K562 (cell line): ENCODE measurements around the gene CBX1.

Experiments used
- BRCA1 ChIP-seq, 2 experiments: fragments of 450-650 bp in 1 of 2; sonication (generic) in 1 of 2; formaldehyde crosslinking in 1 of 2; IDR thresholded peaks; 2 replicates each; pipeline versions ENCODE4 v1.5.0 to v1.6.1; 2017 to 2020; ENCODE audit warnings: mild to moderate bottlenecking in 1 of 2, missing genetic modification reagents in 1 of 2
- EZH2 ChIP-seq: IDR thresholded peaks from 2 replicates; pipeline ENCODE4 v1.6.1; 2012; ENCODE audit warnings: low read depth, mild to moderate bottlenecking, inconsistent platforms, low read length, borderline replicate concordance
- JUN ChIP-seq, 2 experiments: sonication (generic) in 1 of 2; formaldehyde crosslinking in 1 of 2; IDR thresholded peaks; 2 replicates each; pipeline versions ENCODE4 v1.6.1 to v1.8.0; 2012 to 2022; ENCODE audit warnings: borderline replicate concordance in 2 of 2, mild to moderate bottlenecking in 2 of 2, improper control_type of control experiment in 1 of 2, low read depth in 1 of 2, low read length in 1 of 2, missing genetic modification reagents in 1 of 2
- MCM7 ChIP-seq, 2 experiments: fragments of 450-650 bp; IDR thresholded peaks; 2 replicates each; pipeline ENCODE4 v1.6.1; 2016 to 2018
- POLR2A ChIP-seq: fragments of 450-650 bp; conservative IDR thresholded peaks from 2 replicates; pipeline ENCODE4 v1.6.1; 2016
- TBL1XR1 ChIP-seq, 2 experiments: IDR thresholded peaks; 2 replicates each; pipeline ENCODE4 v1.6.1; 2012; ENCODE audit warnings: improper control_type of control experiment in 2 of 2, low read length in 2 of 2, mild to moderate bottlenecking in 1 of 2
- ZNF57 ChIP-seq: fragments of 450-650 bp; formaldehyde crosslinking; IDR thresholded peaks from 2 replicates; pipeline ENCODE4 v1.4.0; 2020; ENCODE audit warnings: mild to moderate bottlenecking, moderate library complexity
- TF ChIP-seq, protein P1 (sequence below), 3 experiments: IDR thresholded peaks in 2 of 3; conservative IDR thresholded peaks in 1 of 3; 2 replicates each; pipeline ENCODE4 v1.5.1; 2011 to 2012; ENCODE audit warnings: low read length in 3 of 3, mild to moderate bottlenecking in 3 of 3, control low read depth in 2 of 3, improper control_type of control experiment in 1 of 3, inconsistent platforms in 1 of 3, low read depth in 1 of 3, mixed read lengths in 1 of 3, moderate library complexity in 1 of 3; ENCODE audit not compliant: insufficient read depth in 2 of 3
- TF ChIP-seq, protein P2 (sequence below): sonication (generic); formaldehyde crosslinking; IDR thresholded peaks from 2 replicates; pipeline ENCODE4 v1.8.1; 2022; ENCODE audit warnings: missing genetic modification reagents
- TF ChIP-seq, protein P3 (sequence below): fragments of 250-450 bp; sonication (Bioruptor Pico); IDR thresholded peaks from 2 replicates; pipeline ENCODE4 v1.5.0; 2020; ENCODE audit warnings: mild to moderate bottlenecking, borderline replicate concordance
- TF ChIP-seq, protein P4 (sequence below): fragments of 450-650 bp; IDR thresholded peaks from 2 replicates; pipeline ENCODE4 v1.7.0; 2016; ENCODE audit warnings: borderline replicate concordance
- TF ChIP-seq, protein P5 (sequence below): sonication (generic); formaldehyde crosslinking; IDR thresholded peaks from 2 replicates; pipeline ENCODE4 v1.9.0; 2022; ENCODE audit warnings: mild to moderate bottlenecking, missing genetic modification reagents
- TF ChIP-seq, protein P6 (sequence below): fragments of 450-650 bp; formaldehyde crosslinking; IDR thresholded peaks from 2 replicates; pipeline ENCODE4 v1.4.0; 2020; ENCODE audit warnings: mild to moderate bottlenecking

DNA sequence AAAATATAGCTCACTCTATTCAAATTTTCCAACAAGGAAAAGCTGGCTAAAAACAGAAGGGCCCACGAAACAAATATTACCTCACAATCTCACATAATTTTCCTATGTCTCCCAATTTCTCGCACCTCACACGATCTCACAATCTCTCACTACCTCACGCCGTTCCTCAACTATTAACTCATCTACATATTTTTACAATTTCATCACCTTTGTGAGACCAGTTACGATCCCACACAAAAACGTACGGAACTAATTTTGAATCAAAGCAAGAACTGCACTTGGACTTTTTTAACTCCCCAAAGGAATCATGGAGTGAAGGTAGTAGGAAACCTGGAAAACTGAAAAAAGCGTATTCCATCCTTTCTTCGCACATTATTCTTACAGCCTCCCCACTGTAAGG lies 1.1 kb downstream of the CBX1 start:
- TF ChIP-seq TBL1XR1 (IDR thresholded peaks at IDR 0.05; ENCODE audit: low read length in 2 of 2) (no peak), MCM7 (IDR thresholded peaks at IDR 0.05) (no peak), POLR2A (no peak), BRCA1 (IDR thresholded peaks at IDR 0.05) (no peak), BRCA1 (CRISPR knock-in tag; IDR thresholded peaks at IDR 0.05) (no peak), JUN (IDR thresholded peaks at IDR 0.05; ENCODE audit: borderline replicate concordance, low read depth, low read length) (no peak), JUN (CRISPR knock-in tag; IDR thresholded peaks at IDR 0.05; ENCODE audit: borderline replicate concordance) (no peak), EZH2 (no peak), ZNF57 (CRISPR knock-in tag) (no peak)
- TF ChIP-seq, protein P1, sequence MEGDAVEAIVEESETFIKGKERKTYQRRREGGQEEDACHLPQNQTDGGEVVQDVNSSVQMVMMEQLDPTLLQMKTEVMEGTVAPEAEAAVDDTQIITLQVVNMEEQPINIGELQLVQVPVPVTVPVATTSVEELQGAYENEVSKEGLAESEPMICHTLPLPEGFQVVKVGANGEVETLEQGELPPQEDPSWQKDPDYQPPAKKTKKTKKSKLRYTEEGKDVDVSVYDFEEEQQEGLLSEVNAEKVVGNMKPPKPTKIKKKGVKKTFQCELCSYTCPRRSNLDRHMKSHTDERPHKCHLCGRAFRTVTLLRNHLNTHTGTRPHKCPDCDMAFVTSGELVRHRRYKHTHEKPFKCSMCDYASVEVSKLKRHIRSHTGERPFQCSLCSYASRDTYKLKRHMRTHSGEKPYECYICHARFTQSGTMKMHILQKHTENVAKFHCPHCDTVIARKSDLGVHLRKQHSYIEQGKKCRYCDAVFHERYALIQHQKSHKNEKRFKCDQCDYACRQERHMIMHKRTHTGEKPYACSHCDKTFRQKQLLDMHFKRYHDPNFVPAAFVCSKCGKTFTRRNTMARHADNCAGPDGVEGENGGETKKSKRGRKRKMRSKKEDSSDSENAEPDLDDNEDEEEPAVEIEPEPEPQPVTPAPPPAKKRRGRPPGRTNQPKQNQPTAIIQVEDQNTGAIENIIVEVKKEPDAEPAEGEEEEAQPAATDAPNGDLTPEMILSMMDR (IDR thresholded peaks at IDR 0.05 in 2 of 3, conservative IDR thresholded peaks at IDR 0.05 in 1 of 3; ENCODE audit: insufficient read depth in 2 of 3, low read depth in 1 of 3, low read length in 3 of 3) = no peak
- TF ChIP-seq, protein P2, sequence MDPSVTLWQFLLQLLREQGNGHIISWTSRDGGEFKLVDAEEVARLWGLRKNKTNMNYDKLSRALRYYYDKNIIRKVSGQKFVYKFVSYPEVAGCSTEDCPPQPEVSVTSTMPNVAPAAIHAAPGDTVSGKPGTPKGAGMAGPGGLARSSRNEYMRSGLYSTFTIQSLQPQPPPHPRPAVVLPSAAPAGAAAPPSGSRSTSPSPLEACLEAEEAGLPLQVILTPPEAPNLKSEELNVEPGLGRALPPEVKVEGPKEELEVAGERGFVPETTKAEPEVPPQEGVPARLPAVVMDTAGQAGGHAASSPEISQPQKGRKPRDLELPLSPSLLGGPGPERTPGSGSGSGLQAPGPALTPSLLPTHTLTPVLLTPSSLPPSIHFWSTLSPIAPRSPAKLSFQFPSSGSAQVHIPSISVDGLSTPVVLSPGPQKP (CRISPR knock-in tag) = no peak
- TF ChIP-seq, protein P3, sequence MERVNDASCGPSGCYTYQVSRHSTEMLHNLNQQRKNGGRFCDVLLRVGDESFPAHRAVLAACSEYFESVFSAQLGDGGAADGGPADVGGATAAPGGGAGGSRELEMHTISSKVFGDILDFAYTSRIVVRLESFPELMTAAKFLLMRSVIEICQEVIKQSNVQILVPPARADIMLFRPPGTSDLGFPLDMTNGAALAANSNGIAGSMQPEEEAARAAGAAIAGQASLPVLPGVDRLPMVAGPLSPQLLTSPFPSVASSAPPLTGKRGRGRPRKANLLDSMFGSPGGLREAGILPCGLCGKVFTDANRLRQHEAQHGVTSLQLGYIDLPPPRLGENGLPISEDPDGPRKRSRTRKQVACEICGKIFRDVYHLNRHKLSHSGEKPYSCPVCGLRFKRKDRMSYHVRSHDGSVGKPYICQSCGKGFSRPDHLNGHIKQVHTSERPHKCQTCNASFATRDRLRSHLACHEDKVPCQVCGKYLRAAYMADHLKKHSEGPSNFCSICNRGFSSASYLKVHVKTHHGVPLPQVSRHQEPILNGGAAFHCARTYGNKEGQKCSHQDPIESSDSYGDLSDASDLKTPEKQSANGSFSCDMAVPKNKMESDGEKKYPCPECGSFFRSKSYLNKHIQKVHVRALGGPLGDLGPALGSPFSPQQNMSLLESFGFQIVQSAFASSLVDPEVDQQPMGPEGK (CRISPR knock-in tag) = no peak
- TF ChIP-seq, protein P4, sequence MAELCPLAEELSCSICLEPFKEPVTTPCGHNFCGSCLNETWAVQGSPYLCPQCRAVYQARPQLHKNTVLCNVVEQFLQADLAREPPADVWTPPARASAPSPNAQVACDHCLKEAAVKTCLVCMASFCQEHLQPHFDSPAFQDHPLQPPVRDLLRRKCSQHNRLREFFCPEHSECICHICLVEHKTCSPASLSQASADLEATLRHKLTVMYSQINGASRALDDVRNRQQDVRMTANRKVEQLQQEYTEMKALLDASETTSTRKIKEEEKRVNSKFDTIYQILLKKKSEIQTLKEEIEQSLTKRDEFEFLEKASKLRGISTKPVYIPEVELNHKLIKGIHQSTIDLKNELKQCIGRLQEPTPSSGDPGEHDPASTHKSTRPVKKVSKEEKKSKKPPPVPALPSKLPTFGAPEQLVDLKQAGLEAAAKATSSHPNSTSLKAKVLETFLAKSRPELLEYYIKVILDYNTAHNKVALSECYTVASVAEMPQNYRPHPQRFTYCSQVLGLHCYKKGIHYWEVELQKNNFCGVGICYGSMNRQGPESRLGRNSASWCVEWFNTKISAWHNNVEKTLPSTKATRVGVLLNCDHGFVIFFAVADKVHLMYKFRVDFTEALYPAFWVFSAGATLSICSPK = no peak
- TF ChIP-seq, protein P5, sequence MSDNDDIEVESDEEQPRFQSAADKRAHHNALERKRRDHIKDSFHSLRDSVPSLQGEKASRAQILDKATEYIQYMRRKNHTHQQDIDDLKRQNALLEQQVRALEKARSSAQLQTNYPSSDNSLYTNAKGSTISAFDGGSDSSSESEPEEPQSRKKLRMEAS = no peak
- TF ChIP-seq, protein P6, sequence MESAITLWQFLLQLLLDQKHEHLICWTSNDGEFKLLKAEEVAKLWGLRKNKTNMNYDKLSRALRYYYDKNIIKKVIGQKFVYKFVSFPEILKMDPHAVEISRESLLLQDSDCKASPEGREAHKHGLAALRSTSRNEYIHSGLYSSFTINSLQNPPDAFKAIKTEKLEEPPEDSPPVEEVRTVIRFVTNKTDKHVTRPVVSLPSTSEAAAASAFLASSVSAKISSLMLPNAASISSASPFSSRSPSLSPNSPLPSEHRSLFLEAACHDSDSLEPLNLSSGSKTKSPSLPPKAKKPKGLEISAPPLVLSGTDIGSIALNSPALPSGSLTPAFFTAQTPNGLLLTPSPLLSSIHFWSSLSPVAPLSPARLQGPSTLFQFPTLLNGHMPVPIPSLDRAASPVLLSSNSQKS (CRISPR knock-in tag) = no peak
